Astrocyte (in vitro differentiated cells and primary cell): ENCODE results near the gene SHC3.

Experiments used
- CTCF ChIP-seq: IDR thresholded peaks from 2 replicates; pipeline ENCODE4 v1.5.1; 2011; ENCODE audit warnings: low read depth, mild to moderate bottlenecking, inconsistent platforms, low read length, moderate library complexity; ENCODE audit not compliant: insufficient read depth
- EZH2 ChIP-seq: IDR thresholded peaks from 2 replicates; pipeline ENCODE4 v1.6.1; 2012; ENCODE audit warnings: mild to moderate bottlenecking, low read length, inconsistent platforms; ENCODE audit not compliant: insufficient read depth

DNA sequence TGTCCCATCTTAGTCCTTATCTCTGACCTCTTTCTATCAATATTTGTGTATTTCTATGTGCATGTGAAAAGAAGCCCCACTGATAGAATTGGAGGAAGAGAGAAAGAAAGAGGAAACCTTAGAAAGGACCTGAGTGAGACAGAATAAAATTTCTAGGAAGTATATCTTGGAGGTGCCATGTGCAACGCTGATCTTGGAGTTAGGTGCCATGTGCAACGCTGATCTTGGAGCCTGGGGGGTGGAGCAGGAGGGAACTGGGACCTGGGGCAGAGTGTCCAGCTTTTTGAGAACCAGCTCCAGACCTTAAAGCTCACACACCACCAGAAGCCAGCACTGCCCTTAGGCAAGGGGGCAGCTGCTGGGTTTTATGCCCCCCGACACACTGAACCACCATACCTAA lies 89.4 kb downstream of the SHC3 start:
- TF ChIP-seq CTCF (no peak), EZH2 (no peak)
